ENCODE measurements around the gene APAF1. TPM values are rescaled to one million over a fixed set of nuclear protein-coding genes. Genes with fewer than 3 reads are reported as not detected.

APAF1 gene
- polyA plus RNA-seq, 3 donors: 29.5 to 36.7 (median 30.0) TPM

GRCh38 chr12:98738539-98738938 lies 93.4 kb downstream of the APAF1 start:
- H3K36me3 ChIP-seq (replicated peaks in 1 of 2; ENCODE audit: control insufficient read depth in 1 of 2, insufficient read depth in 2 of 2, low read length in 2 of 2): peaks cover 29 to 41% of the 10 kb centered on the region in 2 donors
- no peak for TF ChIP-seq CTCF (IDR thresholded peaks at IDR 0.05)
- H4K20me1 ChIP-seq (ENCODE audit: insufficient read depth, low read length): peaks cover 18% of the 10 kb centered on the region
- intact Hi-C loops (cut with micrococcal nuclease): no loop called here
- H3K27me3 ChIP-seq (ENCODE audit: control insufficient read depth in 2 of 2, insufficient read depth in 2 of 2, low read length in 2 of 2): peaks cover under 1 to 11% of the 10 kb centered on the region in 2 donors
- H3K4me1 Mint-ChIP-seq: no peaks in the 10 kb centered on the region
- no peak for DNase-seq
- no peak overlapping the region for H2AFZ ChIP-seq (ENCODE audit: insufficient read depth, low read depth, low read length, poor library complexity, severe bottlenecking)
- H3K4me2 ChIP-seq (replicated peaks; ENCODE audit: extremely low read depth, low read length, poor library complexity, severe bottlenecking): no peak overlapping the region
- peaks cover 10 to 20% (median 10%) of the 10 kb centered on the region in 3 donors for H3K27me3 Mint-ChIP-seq (ENCODE audit: low read depth in 3 of 3)
- no peaks in the 10 kb centered on the region for H3K4me1 ChIP-seq (ENCODE audit: control insufficient read depth in 1 of 2, insufficient read depth in 2 of 2, low read length in 2 of 2)
- WGBS (ENCODE audit: insufficient coverage): no CpG with 5 or more reads among the region's 2 CpGs
- H3K27ac Mint-ChIP-seq: peak overlapping the region in 3 of 7 donors; percentile 23 to 60 (median 58)
- no peaks in the 10 kb centered on the region for H3K79me2 ChIP-seq (ENCODE audit: insufficient read depth, low read length)
- no peak overlapping the region for H3K4me3 Mint-ChIP-seq
- H3K4me3 ChIP-seq (replicated peaks in 1 of 3; ENCODE audit: low read depth in 2 of 3, low read length in 3 of 3): no peak overlapping the region
- H3K36me3 Mint-ChIP-seq: peaks cover 29 to 30% of the 10 kb centered on the region in 2 donors
- H3K9ac ChIP-seq (ENCODE audit: insufficient read depth, low read length, poor library complexity, severe bottlenecking): no peak overlapping the region
- peaks cover 0 to 3% of the 10 kb centered on the region in 2 donors for H3K9me3 ChIP-seq (replicated peaks in 1 of 2; ENCODE audit: control insufficient read depth in 1 of 2, insufficient read depth in 1 of 2, low read length in 2 of 2)
- peaks cover 0 to 4% (median 0%) of the 10 kb centered on the region in 7 donors for H3K9me3 Mint-ChIP-seq
- H3K27ac ChIP-seq (ENCODE audit: low read depth in 1 of 2, low read length in 2 of 2): no peak overlapping the region

GRCh38 chr12:98740751-98741150 lies 95.7 kb downstream of the APAF1 start:
- H2AFZ ChIP-seq (ENCODE audit: insufficient read depth, low read depth, low read length, poor library complexity, severe bottlenecking): no peak overlapping the region
- no CpG with 5 or more reads among the region's 1 CpG for WGBS (ENCODE audit: insufficient coverage)
- H3K27me3 Mint-ChIP-seq (ENCODE audit: low read depth in 3 of 3): peaks cover 19 to 30% (median 23%) of the 10 kb centered on the region in 3 donors
- H3K4me3 ChIP-seq (replicated peaks in 1 of 3; ENCODE audit: low read depth in 2 of 3, low read length in 3 of 3): no peak overlapping the region
- no peak overlapping the region for H3K27ac ChIP-seq (ENCODE audit: low read depth in 1 of 2, low read length in 2 of 2)
- no peak overlapping the region for H3K9ac ChIP-seq (ENCODE audit: insufficient read depth, low read length, poor library complexity, severe bottlenecking)
- intact Hi-C loops (cut with micrococcal nuclease): no loop called here
- no peak overlapping the region for H3K4me3 Mint-ChIP-seq
- peaks cover 4 to 5% of the 10 kb centered on the region in 2 donors for H3K4me1 ChIP-seq (ENCODE audit: control insufficient read depth in 1 of 2, insufficient read depth in 2 of 2, low read length in 2 of 2)
- H3K4me1 Mint-ChIP-seq: peaks cover 4% of the 10 kb centered on the region
- peaks cover 10% of the 10 kb centered on the region in 2 donors for H3K36me3 Mint-ChIP-seq
- H3K9me3 ChIP-seq (replicated peaks in 1 of 2; ENCODE audit: control insufficient read depth in 1 of 2, insufficient read depth in 1 of 2, low read length in 2 of 2): peaks cover 0 to 7% of the 10 kb centered on the region in 2 donors
- no peak overlapping the region for H3K27ac Mint-ChIP-seq
- H3K9me3 Mint-ChIP-seq: peaks cover 0 to 4% (median under 1%) of the 10 kb centered on the region in 7 donors
- H3K27me3 ChIP-seq (ENCODE audit: control insufficient read depth in 2 of 2, insufficient read depth in 2 of 2, low read length in 2 of 2): peaks cover 15 to 31% of the 10 kb centered on the region in 2 donors
- H3K4me2 ChIP-seq (replicated peaks; ENCODE audit: extremely low read depth, low read length, poor library complexity, severe bottlenecking): no peak overlapping the region
- no peaks in the 10 kb centered on the region for H3K79me2 ChIP-seq (ENCODE audit: insufficient read depth, low read length)
- DNase-seq: no peak
- no peak for TF ChIP-seq CTCF (IDR thresholded peaks at IDR 0.05)
- H4K20me1 ChIP-seq (ENCODE audit: insufficient read depth, low read length): peaks cover 6% of the 10 kb centered on the region
- H3K36me3 ChIP-seq (replicated peaks in 1 of 2; ENCODE audit: control insufficient read depth in 1 of 2, insufficient read depth in 2 of 2, low read length in 2 of 2): peaks cover 8 to 19% of the 10 kb centered on the region in 2 donors
